ENCODE results near the gene MYH10.

GRCh38 chr17:8628609-8629169 lies 1.8 kb downstream of the MYH10 start:
- TF ChIP-seq ATF3 (IDR thresholded peaks at IDR 0.05) (no peak), ATF3 (CRISPR knock-in tag; conservative IDR thresholded peaks at IDR 0.05) (no peak), CEBPB (tag; IDR thresholded peaks at IDR 0.05) (no peak), EGR1 (conservative IDR thresholded peaks at IDR 0.05) (no peak), CHD1 (IDR thresholded peaks at IDR 0.05; ENCODE audit: low read length) (no peak), MEF2A (IDR thresholded peaks at IDR 0.05; ENCODE audit: control insufficient read depth, low read depth, low read length) (no peak), POLR2A (conservative IDR thresholded peaks at IDR 0.05) (no peak), CREM (IDR thresholded peaks at IDR 0.05; ENCODE audit: low read depth) (no peak), WHSC1 (IDR thresholded peaks at IDR 0.05; ENCODE audit: low read length) (no peak)
- TF ChIP-seq, protein P1, sequence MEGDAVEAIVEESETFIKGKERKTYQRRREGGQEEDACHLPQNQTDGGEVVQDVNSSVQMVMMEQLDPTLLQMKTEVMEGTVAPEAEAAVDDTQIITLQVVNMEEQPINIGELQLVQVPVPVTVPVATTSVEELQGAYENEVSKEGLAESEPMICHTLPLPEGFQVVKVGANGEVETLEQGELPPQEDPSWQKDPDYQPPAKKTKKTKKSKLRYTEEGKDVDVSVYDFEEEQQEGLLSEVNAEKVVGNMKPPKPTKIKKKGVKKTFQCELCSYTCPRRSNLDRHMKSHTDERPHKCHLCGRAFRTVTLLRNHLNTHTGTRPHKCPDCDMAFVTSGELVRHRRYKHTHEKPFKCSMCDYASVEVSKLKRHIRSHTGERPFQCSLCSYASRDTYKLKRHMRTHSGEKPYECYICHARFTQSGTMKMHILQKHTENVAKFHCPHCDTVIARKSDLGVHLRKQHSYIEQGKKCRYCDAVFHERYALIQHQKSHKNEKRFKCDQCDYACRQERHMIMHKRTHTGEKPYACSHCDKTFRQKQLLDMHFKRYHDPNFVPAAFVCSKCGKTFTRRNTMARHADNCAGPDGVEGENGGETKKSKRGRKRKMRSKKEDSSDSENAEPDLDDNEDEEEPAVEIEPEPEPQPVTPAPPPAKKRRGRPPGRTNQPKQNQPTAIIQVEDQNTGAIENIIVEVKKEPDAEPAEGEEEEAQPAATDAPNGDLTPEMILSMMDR (IDR thresholded peaks at IDR 0.05 in 2 of 3, conservative IDR thresholded peaks at IDR 0.05 in 1 of 3; ENCODE audit: insufficient read depth in 2 of 3, low read depth in 1 of 3, low read length in 3 of 3): no peak
- TF ChIP-seq, protein P2, sequence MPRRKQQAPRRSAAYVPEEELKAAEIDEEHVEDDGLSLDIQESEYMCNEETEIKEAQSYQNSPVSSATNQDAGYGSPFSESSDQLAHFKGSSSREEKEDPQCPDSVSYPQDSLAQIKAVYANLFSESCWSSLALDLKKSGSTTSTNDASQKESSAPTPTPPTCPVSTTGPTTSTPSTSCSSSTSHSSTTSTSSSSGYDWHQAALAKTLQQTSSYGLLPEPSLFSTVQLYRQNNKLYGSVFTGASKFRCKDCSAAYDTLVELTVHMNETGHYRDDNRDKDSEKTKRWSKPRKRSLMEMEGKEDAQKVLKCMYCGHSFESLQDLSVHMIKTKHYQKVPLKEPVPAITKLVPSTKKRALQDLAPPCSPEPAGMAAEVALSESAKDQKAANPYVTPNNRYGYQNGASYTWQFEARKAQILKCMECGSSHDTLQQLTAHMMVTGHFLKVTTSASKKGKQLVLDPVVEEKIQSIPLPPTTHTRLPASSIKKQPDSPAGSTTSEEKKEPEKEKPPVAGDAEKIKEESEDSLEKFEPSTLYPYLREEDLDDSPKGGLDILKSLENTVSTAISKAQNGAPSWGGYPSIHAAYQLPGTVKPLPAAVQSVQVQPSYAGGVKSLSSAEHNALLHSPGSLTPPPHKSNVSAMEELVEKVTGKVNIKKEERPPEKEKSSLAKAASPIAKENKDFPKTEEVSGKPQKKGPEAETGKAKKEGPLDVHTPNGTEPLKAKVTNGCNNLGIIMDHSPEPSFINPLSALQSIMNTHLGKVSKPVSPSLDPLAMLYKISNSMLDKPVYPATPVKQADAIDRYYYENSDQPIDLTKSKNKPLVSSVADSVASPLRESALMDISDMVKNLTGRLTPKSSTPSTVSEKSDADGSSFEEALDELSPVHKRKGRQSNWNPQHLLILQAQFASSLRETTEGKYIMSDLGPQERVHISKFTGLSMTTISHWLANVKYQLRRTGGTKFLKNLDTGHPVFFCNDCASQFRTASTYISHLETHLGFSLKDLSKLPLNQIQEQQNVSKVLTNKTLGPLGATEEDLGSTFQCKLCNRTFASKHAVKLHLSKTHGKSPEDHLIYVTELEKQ (CRISPR knock-in tag; IDR thresholded peaks at IDR 0.05): no peak
- TF ChIP-seq, protein P3, sequence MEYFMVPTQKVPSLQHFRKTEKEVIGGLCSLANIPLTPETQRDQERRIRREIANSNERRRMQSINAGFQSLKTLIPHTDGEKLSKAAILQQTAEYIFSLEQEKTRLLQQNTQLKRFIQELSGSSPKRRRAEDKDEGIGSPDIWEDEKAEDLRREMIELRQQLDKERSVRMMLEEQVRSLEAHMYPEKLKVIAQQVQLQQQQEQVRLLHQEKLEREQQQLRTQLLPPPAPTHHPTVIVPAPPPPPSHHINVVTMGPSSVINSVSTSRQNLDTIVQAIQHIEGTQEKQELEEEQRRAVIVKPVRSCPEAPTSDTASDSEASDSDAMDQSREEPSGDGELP (CRISPR knock-in tag; IDR thresholded peaks at IDR 0.05; ENCODE audit: borderline replicate concordance): no peak

All from K562 (cell line).